Measurements from ENCODE around the gene MSH5. TPM values are rescaled to one million over a fixed set of nuclear protein-coding genes. Genes with fewer than 3 reads are reported as not detected.
A peak's percentile ranks its signal among the peaks of the same experiment; 100 is the strongest.

MSH5 gene
- total RNA-seq, 4 donors from 2014 or later = 4.0 to 6.4 (median 4.5) TPM

GRCh38 chr6:31701666-31702404 lies 38.0 kb upstream of the MSH5 start:
- Histone ChIP-seq H3K27me3 (no peaks in the 10 kb centered on the region), H3K27ac (replicated peaks in 1 of 4) (peak overlapping the region; percentile 90 to 99 (median 97)), H3K36me3 (peaks cover 13 to 41% (median 25%) of the 10 kb centered on the region in 4 donors), H3K4me1 (peaks cover 21 to 49% (median 32%) of the 10 kb centered on the region in 4 donors), H3K4me3 (peak overlapping the region; percentile 64 to 86 (median 80)), H3K9me3 (no peaks in the 10 kb centered on the region)
- 13% methylated on average over 7 of the region's 7 CpGs for WGBS
- intact Hi-C loops (cut with DNase I) = no loop called here
- TF ChIP-seq POLR2AphosphoS5 (IDR thresholded peaks at IDR 0.05) (no peak), EP300 (IDR thresholded peaks at IDR 0.05) (no peak), POLR2A (IDR thresholded peaks at IDR 0.05; ENCODE audit: low read depth) (no peak)
- TF ChIP-seq, protein P1, sequence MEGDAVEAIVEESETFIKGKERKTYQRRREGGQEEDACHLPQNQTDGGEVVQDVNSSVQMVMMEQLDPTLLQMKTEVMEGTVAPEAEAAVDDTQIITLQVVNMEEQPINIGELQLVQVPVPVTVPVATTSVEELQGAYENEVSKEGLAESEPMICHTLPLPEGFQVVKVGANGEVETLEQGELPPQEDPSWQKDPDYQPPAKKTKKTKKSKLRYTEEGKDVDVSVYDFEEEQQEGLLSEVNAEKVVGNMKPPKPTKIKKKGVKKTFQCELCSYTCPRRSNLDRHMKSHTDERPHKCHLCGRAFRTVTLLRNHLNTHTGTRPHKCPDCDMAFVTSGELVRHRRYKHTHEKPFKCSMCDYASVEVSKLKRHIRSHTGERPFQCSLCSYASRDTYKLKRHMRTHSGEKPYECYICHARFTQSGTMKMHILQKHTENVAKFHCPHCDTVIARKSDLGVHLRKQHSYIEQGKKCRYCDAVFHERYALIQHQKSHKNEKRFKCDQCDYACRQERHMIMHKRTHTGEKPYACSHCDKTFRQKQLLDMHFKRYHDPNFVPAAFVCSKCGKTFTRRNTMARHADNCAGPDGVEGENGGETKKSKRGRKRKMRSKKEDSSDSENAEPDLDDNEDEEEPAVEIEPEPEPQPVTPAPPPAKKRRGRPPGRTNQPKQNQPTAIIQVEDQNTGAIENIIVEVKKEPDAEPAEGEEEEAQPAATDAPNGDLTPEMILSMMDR (IDR thresholded peaks at IDR 0.05) = no peak
- DNase-seq (ENCODE audit: extremely low spot score) = no peak

DNA sequence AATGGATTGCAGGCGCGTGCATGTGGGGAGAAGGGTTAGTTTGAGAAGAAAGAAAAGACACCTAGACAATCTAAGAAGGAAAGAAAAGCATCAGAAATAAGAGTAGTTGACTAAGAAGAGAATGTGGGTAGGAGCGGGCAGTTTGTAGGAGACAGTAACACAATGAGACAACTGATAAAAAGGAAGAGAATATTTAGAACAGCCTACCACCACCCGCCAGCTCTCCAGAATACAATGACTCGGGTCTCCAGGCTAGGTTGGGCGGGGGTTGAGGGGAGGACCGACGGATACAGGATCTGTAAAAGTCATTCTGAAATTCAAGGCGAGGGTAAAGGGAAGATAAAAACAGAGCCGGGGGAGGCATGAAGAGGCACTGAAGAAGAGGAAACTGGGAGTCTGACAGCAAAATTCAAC lies 37.4 kb upstream of the MSH5 start:
- DNase-seq (ENCODE audit: extremely low spot score) = no peak
- Histone ChIP-seq H3K9me3 (no peaks in the 10 kb centered on the region), H3K4me1 (peaks cover 21 to 45% (median 32%) of the 10 kb centered on the region in 4 donors), H3K27ac (replicated peaks in 1 of 4) (peak overlapping the region; percentile 90 to 99 (median 97)), H3K27me3 (no peaks in the 10 kb centered on the region), H3K36me3 (peaks cover 12 to 36% (median 22%) of the 10 kb centered on the region in 4 donors), H3K4me3 (peak overlapping the region; percentile 64 to 86 (median 80))
- TF ChIP-seq POLR2AphosphoS5 (IDR thresholded peaks at IDR 0.05) (no peak), POLR2A (IDR thresholded peaks at IDR 0.05; ENCODE audit: low read depth) (no peak), EP300 (IDR thresholded peaks at IDR 0.05) (no peak)
- TF ChIP-seq, protein P1 (IDR thresholded peaks at IDR 0.05) = no peak
- intact Hi-C loops (cut with DNase I) = no loop called here
- under 1% methylated on average over 10 of the region's 10 CpGs for WGBS

GRCh38 chr6:31702819-31703716 lies 36.7 kb upstream of the MSH5 start, which contains the start of gene ABHD16A:
TSS of gene ABHD16A (minus strand) at chr6:31703324. CDS start at chr6:31703281, 43 bp downstream.
- WGBS = 2% methylated on average over 46 of the region's 54 CpGs
- TF ChIP-seq, protein P1 (IDR thresholded peaks at IDR 0.05) = peak in 1 of 3 experiments; percentile 20
- TF ChIP-seq POLR2A (IDR thresholded peaks at IDR 0.05; ENCODE audit: low read depth) (peak; percentile 99), EP300 (IDR thresholded peaks at IDR 0.05) (no peak), POLR2AphosphoS5 (IDR thresholded peaks at IDR 0.05) (peak; percentile 99 to 100)
- intact Hi-C loops (cut with DNase I) = no loop called here
- Histone ChIP-seq H3K4me1 (peaks cover 21 to 41% (median 32%) of the 10 kb centered on the region in 4 donors), H3K9me3 (no peaks in the 10 kb centered on the region), H3K27ac (replicated peaks in 1 of 4) (peak within 1 kb of the TSS; percentile 90 to 99 (median 97)), H3K27me3 (no peaks in the 10 kb centered on the region), H3K4me3 (peak within 1 kb of the TSS; percentile 64 to 86 (median 80)), H3K36me3 (peaks cover 12 to 29% (median 19%) of the 10 kb centered on the region in 4 donors)
- DNase-seq (ENCODE audit: extremely low spot score) = peak; percentile 100

GRCh38 chr6:31705931-31706330 lies 33.9 kb upstream of the MSH5 start:
- TF ChIP-seq, protein P1 (IDR thresholded peaks at IDR 0.05) = no peak
- TF ChIP-seq POLR2A (IDR thresholded peaks at IDR 0.05; ENCODE audit: low read depth) = no peak
- no peak for TF ChIP-seq EP300 (IDR thresholded peaks at IDR 0.05)
- TF ChIP-seq POLR2AphosphoS5 (IDR thresholded peaks at IDR 0.05) = no peak
- 86% methylated on average over 6 of the region's 6 CpGs for WGBS
- intact Hi-C loops (cut with DNase I) = no loop called here

More at GRCh38 chr6:31705931-31706330, 33.9 kb upstream of the MSH5 start:
- Histone ChIP-seq H3K36me3 (peaks cover 0 to 2% (median under 1%) of the 10 kb centered on the region in 4 donors), H3K27me3 (peaks cover 0 to 6% (median 0%) of the 10 kb centered on the region in 4 donors), H3K4me3 (no peak overlapping the region), H3K4me1 (peaks cover 18 to 22% (median 21%) of the 10 kb centered on the region in 4 donors), H3K9me3 (no peaks in the 10 kb centered on the region), H3K27ac (replicated peaks in 1 of 4) (no peak overlapping the region)
- DNase-seq (ENCODE audit: extremely low spot score) = no peak

All from esophagus muscularis mucosa (tissue), 4 donors.